Stimulated activated CD8-positive, alpha-beta memory T cell treated with anti-CD3 and anti-CD28 coated beads, Interleukin-4, amount 100 ng/mL, for 1 hour (primary cell): ENCODE measurements around the gene IL2.

Experiments used
- DNase-seq, 2 donors: peaks; one replicate each; pipeline ENCODE4 v3.0.0-alpha.2; 2020; ENCODE audit warnings: low read depth in 2 of 2, low spot score in 1 of 2

Gene IL2

DNA sequence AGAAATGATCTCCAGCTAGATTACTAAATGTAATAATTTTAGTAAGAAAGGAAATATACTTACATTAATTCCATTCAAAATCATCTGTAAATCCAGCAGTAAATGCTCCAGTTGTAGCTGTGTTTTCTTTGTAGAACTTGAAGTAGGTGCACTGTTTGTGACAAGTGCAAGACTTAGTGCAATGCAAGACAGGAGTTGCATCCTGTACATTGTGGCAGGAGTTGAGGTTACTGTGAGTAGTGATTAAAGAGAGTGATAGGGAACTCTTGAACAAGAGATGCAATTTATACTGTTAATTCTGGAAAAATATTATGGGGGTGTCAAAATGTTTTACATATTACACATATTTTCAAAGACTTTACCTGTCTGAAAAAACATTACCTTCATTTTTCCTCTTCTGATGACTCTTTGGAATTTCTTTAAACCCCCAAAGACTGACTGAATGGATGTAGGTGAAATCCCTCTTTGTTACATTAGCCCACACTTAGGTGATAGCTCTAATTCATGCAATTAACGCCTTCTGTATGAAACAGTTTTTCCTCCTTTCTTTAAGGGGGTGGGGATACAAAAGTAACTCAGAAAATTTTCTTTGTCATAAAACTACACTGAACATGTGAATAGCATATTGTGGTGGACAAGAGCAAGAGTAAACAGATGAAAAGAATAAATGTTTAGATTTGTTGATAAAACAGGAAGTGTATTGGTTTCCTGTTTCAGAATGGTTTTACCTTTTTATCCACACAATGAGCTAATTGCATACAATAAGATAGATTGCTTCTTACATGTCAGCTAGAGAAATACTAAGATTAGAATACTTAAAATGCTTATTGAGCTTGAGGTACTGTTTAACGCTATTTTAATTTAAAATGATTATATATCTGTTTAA lies at the start of gene IL2:
IL2 (minus strand) TSS at position 495 of the 886 bp plus-strand sequence; CDS start at position 210, 285 bp downstream.
- no peak for DNase-seq

DNA sequence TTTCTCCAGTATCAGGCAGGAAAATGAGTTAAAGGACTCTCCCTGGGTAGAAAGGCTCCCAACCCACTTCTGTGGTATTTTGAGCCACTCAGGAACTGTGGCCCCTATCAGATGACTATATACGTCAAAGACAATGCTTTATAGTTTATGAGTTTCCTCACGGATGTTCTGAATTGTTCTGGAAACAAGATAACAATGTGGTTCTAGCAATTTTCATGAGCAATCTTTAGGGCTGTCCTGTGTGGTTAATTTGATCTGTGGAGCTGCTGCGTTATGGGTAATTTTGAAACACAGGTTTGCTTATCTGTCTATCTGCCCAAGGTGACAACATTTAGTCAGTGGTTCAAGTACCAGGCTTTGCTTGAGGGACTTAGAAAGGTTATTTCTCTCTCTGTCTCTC lies 46.7 kb upstream of the IL2 start:
- DNase-seq, result no peak

DNA sequence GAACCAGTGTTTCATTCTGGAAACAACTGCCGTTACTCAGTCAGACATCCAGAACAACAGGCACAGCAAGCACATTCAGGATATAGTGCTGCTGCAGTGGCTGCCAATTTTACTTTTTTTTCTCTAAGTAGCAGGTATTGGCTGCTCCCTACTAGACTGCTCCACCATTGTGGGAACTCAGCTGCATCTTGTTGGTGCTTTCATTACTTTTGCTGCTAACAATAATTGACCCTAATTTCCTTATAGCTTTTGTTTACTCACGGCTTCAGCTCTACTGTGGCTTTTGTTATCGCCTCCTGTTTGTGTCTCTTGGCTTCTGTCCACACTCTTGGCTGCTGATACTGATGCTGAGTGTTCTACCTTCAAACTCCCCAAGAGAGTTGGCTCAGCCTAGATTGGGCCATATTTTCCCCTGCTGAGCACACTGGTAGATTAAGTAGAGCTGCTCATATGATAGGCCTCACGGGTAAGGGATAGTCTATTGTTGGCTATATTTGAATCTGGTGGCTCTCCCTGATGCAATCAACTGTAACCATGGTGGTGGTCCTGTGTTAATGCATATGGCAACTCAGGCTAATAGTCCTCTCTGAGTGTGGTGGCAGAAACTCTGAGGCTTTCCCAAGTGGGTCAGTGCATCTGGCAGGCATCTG lies 44.5 kb upstream of the IL2 start:
- no peak for DNase-seq

DNA sequence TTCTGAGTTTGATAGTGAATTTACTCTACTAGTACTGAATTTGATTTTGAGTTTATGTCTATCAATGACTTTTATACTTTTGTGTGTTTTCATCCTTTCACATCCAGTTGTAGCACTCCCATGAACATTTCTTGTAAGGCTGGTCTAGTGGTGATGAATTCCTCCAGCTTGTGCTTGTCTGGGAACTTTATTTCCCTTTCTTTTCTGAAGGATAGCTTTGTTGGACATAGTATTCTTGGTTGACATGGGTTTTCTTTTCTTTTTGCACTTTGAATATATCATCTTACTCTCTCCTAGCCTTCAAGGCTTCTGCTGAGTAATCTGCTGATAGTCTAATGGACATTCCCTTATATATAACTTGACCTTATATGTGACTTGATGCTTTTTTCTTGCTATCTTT lies 32.5 kb upstream of the IL2 start:
- no peak for DNase-seq

DNA sequence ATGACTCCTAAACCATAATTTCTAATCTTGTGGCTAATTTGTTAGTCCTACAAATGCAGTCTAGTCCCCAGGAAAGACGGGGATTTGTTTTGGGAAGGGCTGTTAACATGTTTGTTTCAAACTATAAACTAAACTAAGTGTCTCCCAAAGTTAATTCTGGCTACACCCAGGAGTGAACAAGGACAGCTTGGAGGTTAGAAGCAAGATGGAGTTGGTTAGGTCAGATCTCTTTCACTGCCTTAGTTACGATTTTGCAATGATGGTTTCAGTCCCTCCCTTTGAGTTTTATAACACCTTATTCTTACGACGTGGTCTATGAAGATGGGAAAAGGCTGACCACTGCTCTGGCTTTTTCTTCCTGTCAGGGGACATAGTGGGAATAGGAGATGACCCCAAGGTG lies 27.0 kb upstream of the IL2 start:
- DNase-seq, result no peak

DNA sequence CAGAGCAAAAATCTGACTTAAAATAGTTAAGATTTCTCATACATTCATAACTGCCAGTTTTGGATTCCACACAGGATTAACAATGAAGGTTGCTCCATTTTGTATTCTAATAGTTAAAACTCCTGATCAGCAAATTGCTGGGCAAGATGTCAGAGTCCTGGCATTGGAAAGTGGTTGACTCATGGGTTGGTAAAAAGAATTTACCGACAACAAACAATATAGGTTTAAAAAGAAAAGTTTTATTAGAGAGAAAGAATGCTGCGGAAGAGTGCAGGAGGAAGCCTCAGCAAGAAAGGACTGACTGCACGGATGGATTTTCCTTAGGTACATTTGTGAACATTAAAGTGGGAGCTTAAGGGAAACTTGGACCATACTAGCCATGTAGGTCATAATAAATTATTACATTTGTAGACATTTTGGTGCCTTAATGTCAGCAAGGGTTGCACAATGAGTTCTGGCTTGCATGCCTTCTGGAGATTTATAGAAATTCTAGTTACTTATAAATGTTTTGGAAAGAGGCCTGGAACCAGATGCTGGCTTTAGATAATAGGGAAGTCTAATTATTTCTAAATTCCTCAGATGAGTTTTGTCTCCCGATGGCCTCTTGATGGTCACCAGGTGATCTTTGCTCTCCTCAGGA lies 25.4 kb upstream of the IL2 start:
- no peak for DNase-seq

DNA sequence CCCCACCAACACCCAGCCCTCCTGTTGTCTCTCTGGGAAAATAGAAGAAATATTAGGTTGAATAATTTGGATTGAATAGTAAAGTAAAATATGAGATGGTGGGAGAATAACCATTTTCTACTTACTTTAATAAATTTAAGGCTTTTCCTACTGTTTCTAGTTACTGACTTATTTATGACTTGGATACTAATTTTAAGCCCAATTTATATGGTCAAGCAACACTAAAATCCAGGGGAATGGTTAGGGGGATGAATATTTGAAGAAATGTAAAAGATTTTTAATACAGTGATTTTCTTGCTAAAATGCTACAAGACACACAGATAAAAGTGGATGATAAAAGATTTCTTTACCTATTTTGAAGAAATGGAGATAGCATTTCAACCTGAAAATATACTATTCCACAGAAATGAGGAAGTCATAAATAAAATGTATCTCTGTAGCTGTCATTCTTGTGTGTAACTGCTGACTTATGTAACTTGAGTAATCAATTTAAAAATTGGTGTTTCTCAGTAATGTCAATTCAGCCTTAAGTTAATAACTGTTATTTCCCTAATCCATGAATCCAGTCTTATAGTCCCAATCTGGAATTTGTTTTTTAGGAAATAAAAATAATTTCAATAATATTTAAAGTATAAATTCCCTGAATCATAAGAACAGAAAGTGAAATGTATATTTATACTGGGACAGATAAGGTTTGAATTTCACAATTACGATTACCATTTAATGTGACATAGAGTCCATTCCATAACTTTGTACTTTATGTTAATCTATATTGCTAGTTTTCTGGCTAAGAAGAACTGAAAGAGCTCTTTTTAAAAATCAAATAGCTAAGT lies 24.3 kb upstream of the IL2 start:
- DNase-seq, result no peak

DNA sequence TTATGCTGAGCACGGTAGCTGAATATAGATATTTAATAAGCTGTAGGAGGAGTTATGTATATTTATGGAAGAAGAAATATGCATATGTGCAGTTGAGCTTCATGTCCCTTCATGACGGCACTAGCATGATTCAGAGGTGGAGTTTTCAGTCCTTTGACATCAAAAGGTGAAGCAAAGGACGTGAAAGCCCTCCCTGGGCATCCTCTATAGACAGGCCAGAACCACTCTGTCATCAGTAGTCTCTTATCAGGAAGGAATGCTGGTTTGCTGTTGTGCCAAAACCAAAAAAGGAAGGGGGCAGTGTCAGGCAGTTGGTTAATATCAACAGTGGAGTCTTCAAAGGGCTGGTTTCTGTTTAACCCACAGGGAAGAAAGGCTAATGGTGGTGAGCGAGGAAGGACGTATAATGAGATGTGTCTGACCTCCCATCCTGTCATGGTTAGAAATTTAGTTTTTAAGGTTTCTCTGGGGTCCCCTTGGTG lies 23.5 kb upstream of the IL2 start:
- DNase-seq, result no peak

DNA sequence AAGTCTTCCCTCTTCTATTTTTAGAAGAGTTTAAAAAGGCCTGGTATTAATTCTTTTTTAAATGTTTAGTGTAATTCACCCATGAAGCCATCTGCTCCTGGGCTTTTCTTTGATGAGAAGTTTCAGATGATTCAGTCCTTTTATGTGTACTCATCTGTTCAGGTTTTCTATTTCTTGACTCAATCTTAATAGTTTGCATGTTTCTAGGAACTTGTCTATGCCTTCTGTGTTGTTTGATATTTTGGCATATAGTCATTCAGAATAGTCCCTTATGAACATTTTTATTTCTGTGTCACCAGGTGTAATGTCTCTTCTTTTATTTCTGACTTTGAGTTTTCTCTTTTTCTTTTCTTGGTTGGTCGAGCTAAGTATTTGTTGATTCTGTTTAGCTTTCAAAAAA lies 20.2 kb upstream of the IL2 start:
- DNase-seq, result no peak

DNA sequence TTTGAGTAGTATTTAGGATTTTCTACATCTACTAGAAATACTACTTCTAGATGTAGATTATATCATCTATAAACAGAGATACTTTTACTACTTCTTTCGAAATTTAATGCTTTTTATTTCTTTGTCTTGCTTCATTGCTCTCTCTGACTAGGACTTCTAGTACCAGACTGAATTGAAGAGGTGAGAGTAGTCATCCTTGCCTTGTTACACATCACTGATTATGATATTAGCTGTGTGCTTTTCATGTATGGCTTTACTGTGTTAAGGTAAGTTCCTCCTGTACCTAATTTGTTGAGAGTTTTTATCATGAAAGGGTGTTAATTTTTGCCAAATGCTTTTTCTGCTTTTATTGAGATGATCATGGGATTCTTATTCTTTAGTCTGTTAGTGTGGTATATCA lies 19.6 kb upstream of the IL2 start:
- no peak for DNase-seq

DNA sequence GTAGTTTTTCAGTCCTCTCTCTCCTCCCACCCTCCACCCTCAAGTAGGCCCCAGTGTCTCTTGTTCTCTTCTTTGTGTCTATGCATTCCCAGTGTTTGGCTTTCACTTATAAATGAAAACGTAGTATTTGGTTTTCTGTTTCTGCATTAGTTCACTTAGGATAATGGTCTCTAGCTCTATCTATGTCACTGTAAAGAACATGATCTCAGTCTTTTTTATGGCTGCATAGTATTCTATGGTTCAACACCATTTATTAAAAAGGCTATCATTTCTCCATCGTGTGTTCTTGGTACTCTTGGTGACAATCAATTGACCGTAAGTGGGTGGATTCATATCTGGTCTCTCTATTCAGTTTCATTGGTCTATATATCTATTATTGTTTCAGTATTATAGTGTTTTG lies 18.7 kb upstream of the IL2 start:
- no peak for DNase-seq

DNA sequence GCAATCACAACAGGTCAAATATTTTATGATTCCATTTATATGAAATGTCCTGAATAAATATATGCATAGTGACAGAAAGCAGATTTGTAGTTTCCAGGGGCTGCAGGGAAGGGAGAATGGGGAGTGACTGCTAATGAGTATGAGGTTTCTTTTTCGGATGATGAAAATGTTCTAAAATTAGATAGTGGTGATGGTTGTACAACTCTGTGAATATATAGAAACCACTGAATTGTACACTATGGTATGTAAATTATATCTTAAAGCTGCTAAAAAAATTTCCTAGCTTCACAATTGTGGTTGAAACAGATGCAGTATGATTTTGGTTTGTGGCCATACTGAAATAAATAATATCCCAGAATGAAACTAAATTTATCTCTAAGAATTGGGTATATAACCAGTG lies 12.9 kb upstream of the IL2 start:
- no peak for DNase-seq

DNA sequence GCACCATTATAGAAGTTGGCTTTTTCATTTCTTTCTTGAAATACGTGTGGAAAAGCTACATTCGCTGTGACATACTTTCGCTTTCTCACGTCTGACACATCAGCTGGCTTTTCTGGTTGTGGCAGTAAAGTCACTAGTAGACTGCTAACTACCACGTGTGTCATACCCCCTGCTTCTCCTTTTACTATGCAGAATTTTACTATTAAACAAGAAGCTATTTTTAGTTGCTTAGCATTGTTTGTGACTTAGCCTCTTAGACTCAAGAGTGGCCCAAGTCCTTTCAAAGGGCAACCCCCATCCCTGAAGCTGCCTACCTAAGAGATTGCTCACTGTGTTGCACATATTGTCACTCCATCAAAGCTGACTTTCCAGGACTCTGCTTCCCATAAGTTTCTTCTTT lies 2.1 kb upstream of the IL2 start:
- no peak for DNase-seq

DNA sequence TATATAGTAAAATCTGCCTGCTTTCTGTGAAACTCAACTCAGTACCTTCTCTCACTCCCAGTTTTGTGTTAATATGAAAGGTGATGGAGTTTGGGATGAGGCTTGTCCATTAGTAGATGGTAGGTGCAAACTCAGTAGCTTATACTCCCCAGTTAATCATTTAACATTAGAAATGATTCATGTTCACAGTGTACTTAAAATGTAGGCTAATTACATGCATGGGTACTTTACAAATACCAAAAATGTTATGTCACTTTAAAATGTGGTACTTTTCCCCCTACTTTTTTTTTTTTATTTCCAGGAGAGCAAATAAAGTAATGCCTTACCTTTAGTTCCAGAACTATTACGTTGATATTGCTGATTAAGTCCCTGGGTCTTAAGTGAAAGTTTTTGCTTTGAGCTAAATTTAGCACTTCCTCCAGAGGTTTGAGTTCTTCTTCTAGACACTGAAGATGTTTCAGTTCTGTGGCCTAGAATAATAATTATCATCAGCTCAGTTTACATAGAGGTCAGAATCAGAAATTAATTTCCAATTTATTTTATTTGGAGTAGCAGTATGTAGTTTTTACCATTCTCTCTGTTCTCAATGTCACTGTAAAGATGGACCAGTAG lies 3.0 kb downstream of the IL2 start:
- no peak for DNase-seq

DNA sequence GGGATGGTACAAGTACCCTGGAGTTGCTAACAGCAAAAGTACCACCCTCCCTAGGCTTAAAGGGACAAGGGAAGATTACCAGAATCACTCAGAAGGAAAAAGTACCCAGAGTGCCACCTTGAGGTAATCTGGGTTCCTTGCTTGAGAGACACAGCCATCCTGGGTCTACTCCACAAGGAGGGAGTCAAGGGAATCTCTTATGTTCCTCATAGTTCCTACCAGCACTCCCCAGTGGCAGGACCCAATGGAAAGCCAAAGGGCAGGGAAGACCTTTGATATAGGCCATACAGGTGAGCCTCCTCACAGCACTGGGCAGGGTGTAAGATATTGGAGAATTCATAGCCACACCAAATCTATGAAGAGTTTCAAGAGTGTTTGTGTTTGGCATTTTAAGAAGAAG lies 5.7 kb downstream of the IL2 start:
- no peak for DNase-seq

DNA sequence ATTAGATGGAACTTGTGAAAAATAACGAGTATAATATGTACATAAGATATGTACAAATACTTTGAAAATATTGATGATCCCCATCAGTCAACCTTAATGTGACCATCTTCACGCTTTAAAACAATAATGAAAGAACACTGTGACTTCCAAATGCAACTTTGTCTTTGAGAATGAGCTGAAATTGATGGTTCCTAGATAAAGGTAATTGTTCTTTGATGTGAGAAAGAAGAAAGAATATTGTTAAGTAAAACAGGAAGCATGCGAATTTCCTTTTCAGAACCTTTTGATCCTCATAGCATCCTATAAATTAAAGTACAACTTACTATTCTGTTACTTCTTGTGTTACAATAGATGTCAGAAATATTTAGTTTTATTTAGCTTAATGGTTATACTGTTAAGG lies 22.2 kb downstream of the IL2 start:
- no peak for DNase-seq

DNA sequence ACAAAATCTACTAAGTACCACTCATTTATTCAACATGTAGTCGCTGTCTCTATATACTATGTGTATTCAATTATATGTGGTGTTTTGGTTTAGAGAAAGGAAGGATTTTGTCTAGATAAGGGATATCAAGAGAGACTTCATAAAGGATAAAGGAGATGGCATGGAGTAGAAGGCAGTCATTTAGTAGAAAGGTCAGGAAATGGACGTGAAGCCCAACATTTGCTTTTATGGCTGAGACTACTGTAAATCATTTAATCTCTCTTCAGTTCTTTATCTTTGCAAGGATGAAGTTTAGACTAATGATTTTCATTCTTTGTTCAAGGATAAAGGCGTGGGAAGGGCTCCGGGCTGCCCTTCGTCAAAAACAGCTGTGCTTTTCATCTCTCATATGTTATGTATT lies 25.2 kb downstream of the IL2 start:
- no peak for DNase-seq

DNA sequence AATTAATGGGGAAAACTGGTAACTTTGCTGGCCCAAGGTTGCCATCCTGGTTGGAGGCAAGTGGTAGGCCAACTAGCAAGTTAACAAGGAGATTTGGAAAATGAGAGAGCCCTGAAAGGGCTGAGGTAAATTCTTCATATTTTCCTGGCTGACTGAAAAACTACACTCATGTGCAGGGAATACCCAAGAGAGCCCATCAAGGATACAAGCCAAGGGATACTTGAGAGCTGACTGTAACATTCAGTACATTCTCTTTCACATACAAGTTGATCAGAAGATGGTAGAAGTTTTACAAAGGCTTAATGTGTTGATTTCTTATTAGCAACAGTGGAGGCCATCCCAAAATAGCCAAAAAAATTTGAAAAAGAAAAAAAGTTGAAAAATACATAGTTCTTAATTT lies 33.3 kb downstream of the IL2 start:
- no peak for DNase-seq

DNA sequence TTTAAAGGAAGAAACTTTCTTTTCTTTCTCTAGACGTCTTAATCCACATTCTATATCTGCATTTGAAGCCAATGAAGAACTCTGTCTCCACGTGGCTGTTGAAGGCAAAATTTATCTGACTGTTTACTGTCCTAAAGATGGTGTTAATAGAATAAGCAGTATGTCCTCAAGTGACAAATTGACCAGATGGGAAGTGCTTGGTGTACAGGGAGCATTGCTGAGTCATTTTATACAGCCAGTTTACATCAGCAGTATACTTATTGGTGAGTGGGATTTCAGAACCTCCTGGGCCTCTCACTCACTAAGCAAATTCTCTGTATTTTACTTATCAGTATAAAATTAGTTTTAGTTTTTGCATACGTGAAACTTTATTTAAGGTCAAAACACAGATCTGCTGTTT lies 44.0 kb downstream of the IL2 start:
- DNase-seq, result no peak

DNA sequence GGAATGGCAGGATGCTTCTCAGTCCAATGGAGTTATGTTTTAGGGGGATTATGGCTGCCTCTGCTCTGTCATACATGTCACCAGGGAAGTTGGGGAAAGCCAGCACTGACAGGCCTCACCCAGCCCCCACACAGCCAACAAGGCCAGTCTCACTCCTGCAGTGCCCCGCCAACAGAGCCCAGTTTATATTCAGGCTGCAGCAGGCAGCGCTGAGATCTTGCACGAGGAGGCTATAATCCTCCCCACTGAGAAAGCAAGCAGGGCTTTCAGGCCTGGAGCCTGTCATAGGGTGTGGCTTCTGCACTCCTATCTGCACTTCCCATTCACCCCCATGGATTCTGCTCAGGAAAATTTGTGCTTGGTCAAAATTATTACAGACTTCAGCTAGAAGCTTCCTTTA lies 52.7 kb downstream of the IL2 start:
- no peak for DNase-seq
